Subcutaneous abdominal adipose tissue (tissue), 5 donors: Measurements from ENCODE around the gene CYS1.
A peak's percentile ranks its signal among the peaks of the same experiment; 100 is the strongest.

Source experiments
- H3K27ac ChIP-seq: one replicate; pipeline ENCODE4 v1.7.0; 2013; ENCODE audit warnings: low read depth, mild to moderate bottlenecking, inconsistent platforms, low read length, moderate library complexity
- H3K27me3 ChIP-seq, 5 donors: one replicate each; pipeline ENCODE4 v1.7.0; 2013; ENCODE audit warnings: low read length in 5 of 5, inconsistent platforms in 1 of 5; ENCODE audit not compliant: control insufficient read depth in 5 of 5, insufficient read depth in 4 of 5
- H3K36me3 ChIP-seq, 5 donors: one replicate each; pipeline ENCODE4 v1.7.0; 2013; ENCODE audit warnings: low read length in 5 of 5; ENCODE audit not compliant: control insufficient read depth in 5 of 5, insufficient read depth in 5 of 5
- H3K4me1 ChIP-seq, 5 donors: one replicate each; pipeline ENCODE4 v1.7.0; 2013; ENCODE audit warnings: low read length in 5 of 5, mild to moderate bottlenecking in 3 of 5, moderate library complexity in 1 of 5; ENCODE audit not compliant: control insufficient read depth in 5 of 5, insufficient read depth in 5 of 5
- H3K4me3 ChIP-seq, 5 donors: one replicate each; pipeline ENCODE4 v1.7.0; 2013; ENCODE audit warnings: low read length in 5 of 5, low read depth in 1 of 5
- H3K9ac ChIP-seq, 5 donors: one replicate each; pipeline ENCODE4 v1.7.0; 2013; ENCODE audit warnings: low read length in 5 of 5, mild to moderate bottlenecking in 4 of 5, moderate library complexity in 3 of 5
- H3K9me3 ChIP-seq, 5 donors: one replicate each; pipeline ENCODE4 v1.7.0; 2013; ENCODE audit warnings: low read length in 5 of 5; ENCODE audit not compliant: control insufficient read depth in 5 of 5
- donor health status: healthy.
- donor health status: healthy.
- donor health status: healthy.
- donor health status: healthy.
- donor health status: healthy.

Gene CYS1

GRCh38 chr2:10053351-10053750 lies 26.9 kb downstream of the CYS1 start:
- H3K27me3 ChIP-seq, result no peaks in the 10 kb centered on the region
- no peak overlapping the region for H3K4me3 ChIP-seq
- peaks cover 4 to 57% (median 44%) of the 10 kb centered on the region in 5 donors for H3K4me1 ChIP-seq
- peak overlapping the region; percentile 35 for H3K27ac ChIP-seq
- no peak overlapping the region for H3K9ac ChIP-seq
- peaks cover 9 to 64% (median 55%) of the 10 kb centered on the region in 5 donors for H3K36me3 ChIP-seq
- H3K9me3 ChIP-seq, result no peaks in the 10 kb centered on the region

- no peak overlapping the region for H3K9ac ChIP-seq
- H3K27ac ChIP-seq, result no peak overlapping the region
- H3K27me3 ChIP-seq, result no peaks in the 10 kb centered on the region
- peaks cover 4 to 58% (median 46%) of the 10 kb centered on the region in 5 donors for H3K4me1 ChIP-seq
- H3K9me3 ChIP-seq, result no peaks in the 10 kb centered on the region
- no peak overlapping the region for H3K4me3 ChIP-seq
- H3K36me3 ChIP-seq, result peaks cover 9 to 76% (median 67%) of the 10 kb centered on the region in 5 donors
These were observed 28.0 kb downstream of the CYS1 start for GRCh38 chr2:10052216-10052615.

- Histone ChIP-seq H3K4me3 (no peak overlapping the region), H3K4me1 (peaks cover 4 to 68% (median 64%) of the 10 kb centered on the region in 5 donors), H3K36me3 (peaks cover 3 to 66% (median 56%) of the 10 kb centered on the region in 5 donors), H3K27me3 (no peaks in the 10 kb centered on the region), H3K27ac (peak overlapping the region; percentile 57), H3K9ac (peak overlapping the region in 2 of 5 donors; percentile 8 to 17), H3K9me3 (no peaks in the 10 kb centered on the region)
These were observed 31.6 kb downstream of the CYS1 start for GRCh38 chr2:10048501-10049171.

- Histone ChIP-seq H3K36me3 (peaks cover 0 to 58% (median 49%) of the 10 kb centered on the region in 5 donors), H3K27ac (peak overlapping the region; percentile 57)
These were observed 32.4 kb downstream of the CYS1 start for GRCh38 chr2:10047616-10048500.

GRCh38 chr2:10046931-10047330 lies 33.3 kb downstream of the CYS1 start:
- H3K27me3 ChIP-seq, result no peaks in the 10 kb centered on the region
- H3K4me3 ChIP-seq, result no peak overlapping the region
- peak overlapping the region; percentile 57 for H3K27ac ChIP-seq
- peaks cover 0 to 53% (median 43%) of the 10 kb centered on the region in 5 donors for H3K36me3 ChIP-seq
- H3K4me1 ChIP-seq, result peaks cover 0 to 67% (median 61%) of the 10 kb centered on the region in 5 donors
- H3K9ac ChIP-seq, result no peak overlapping the region
- no peaks in the 10 kb centered on the region for H3K9me3 ChIP-seq

More at GRCh38 chr2:10047616-10048500, 32.4 kb downstream of the CYS1 start:
- Histone ChIP-seq H3K9me3 (no peaks in the 10 kb centered on the region), H3K4me1 (peaks cover 0 to 62% (median 57%) of the 10 kb centered on the region in 5 donors), H3K9ac (peak overlapping the region in 1 of 5 donors; percentile 17), H3K27me3 (no peaks in the 10 kb centered on the region), H3K4me3 (no peak overlapping the region)

GRCh38 chr2:10045561-10046355 lies 34.5 kb downstream of the CYS1 start:
- Histone ChIP-seq H3K27ac (peak overlapping the region; percentile 89), H3K4me3 (peak overlapping the region; percentile 19 to 73 (median 53)), H3K27me3 (no peaks in the 10 kb centered on the region), H3K36me3 (peaks cover 0 to 43% (median 39%) of the 10 kb centered on the region in 5 donors), H3K9ac (peak overlapping the region; percentile 12 to 73 (median 17)), H3K9me3 (no peaks in the 10 kb centered on the region), H3K4me1 (peaks cover 1 to 78% (median 71%) of the 10 kb centered on the region in 5 donors)

GRCh38 chr2:10043906-10044601 lies 36.2 kb downstream of the CYS1 start:
- Histone ChIP-seq H3K9ac (peak overlapping the region; percentile 48 to 89 (median 78)), H3K27me3 (no peaks in the 10 kb centered on the region), H3K4me1 (peaks cover 4 to 84% (median 75%) of the 10 kb centered on the region in 5 donors), H3K9me3 (no peaks in the 10 kb centered on the region), H3K4me3 (peak overlapping the region; percentile 39 to 73 (median 70)), H3K36me3 (peaks cover 0 to 32% (median 28%) of the 10 kb centered on the region in 5 donors), H3K27ac (peak overlapping the region; percentile 89)

- Histone ChIP-seq H3K9ac (peak within 1 kb of the TSS; percentile 48 to 89 (median 78)), H3K9me3 (no peaks in the 10 kb centered on the region), H3K27me3 (no peaks in the 10 kb centered on the region), H3K36me3 (peaks cover 0 to 28% (median 23%) of the 10 kb centered on the region in 5 donors), H3K4me1 (peaks cover 4 to 79% (median 70%) of the 10 kb centered on the region in 5 donors), H3K4me3 (peak within 1 kb of the TSS; percentile 45 to 76 (median 70)), H3K27ac (peak within 1 kb of the TSS; percentile 89)
These were observed 36.8 kb downstream of the CYS1 start, which contains the start of gene KLF11 for GRCh38 chr2:10043256-10043905. TSS of gene KLF11 (plus strand) at chr2:10043550. CDS start at chr2:10043717, 167 bp downstream.
